ENCODE results near the gene PPFIBP1.
"Not testable (repeated sequence)": the region's sequence is repeated elsewhere in the genome, so short reads cannot be mapped to it uniquely, and the experiment has no call there.

PPFIBP1 gene

GRCh38 chr12:27653661-27654060 lies 129.7 kb downstream of the PPFIBP1 start:
- in situ Hi-C loops (cut with HindIII; ENCODE audit: low sequenced_read_pairs): no loop called here
- DNase-seq (ENCODE audit: low read depth, low spot score): no peak
- TF ChIP-seq CTCF (IDR thresholded peaks at IDR 0.05; ENCODE audit: low read depth, low read length): no peak
- no peak overlapping the region for H3K4me3 ChIP-seq (ENCODE audit: low read depth, low read length)

- in situ Hi-C loops (cut with HindIII; ENCODE audit: low sequenced_read_pairs): not testable (repeated sequence)
Measured at GRCh38 chr12:27655476-27655875, 131.5 kb downstream of the PPFIBP1 start.

GRCh38 chr12:27657296-27657695 lies 133.3 kb downstream of the PPFIBP1 start:
- in situ Hi-C loops (cut with HindIII; ENCODE audit: low sequenced_read_pairs): no loop called here
- no peak for TF ChIP-seq CTCF (IDR thresholded peaks at IDR 0.05; ENCODE audit: low read depth, low read length)
- H3K4me3 ChIP-seq (ENCODE audit: low read depth, low read length): no peak overlapping the region
- DNase-seq (ENCODE audit: low read depth, low spot score): no peak

More at GRCh38 chr12:27655476-27655875, 131.5 kb downstream of the PPFIBP1 start:
- H3K4me3 ChIP-seq (ENCODE audit: low read depth, low read length); DNase-seq (ENCODE audit: low read depth, low spot score): not testable (repeated sequence)

- no peak overlapping the region for H3K4me3 ChIP-seq (ENCODE audit: low read depth, low read length)
- no peak for DNase-seq (ENCODE audit: low read depth, low spot score)
- no peak for TF ChIP-seq CTCF (IDR thresholded peaks at IDR 0.05; ENCODE audit: low read depth, low read length)
- in situ Hi-C loops (cut with HindIII; ENCODE audit: low sequenced_read_pairs): no loop called here
Measured at GRCh38 chr12:27665704-27666103, 141.7 kb downstream of the PPFIBP1 start.

GRCh38 chr12:27666510-27666909 lies 142.5 kb downstream of the PPFIBP1 start:
- DNase-seq (ENCODE audit: low read depth, low spot score): no peak
- TF ChIP-seq CTCF (IDR thresholded peaks at IDR 0.05; ENCODE audit: low read depth, low read length): no peak
- no peak overlapping the region for H3K4me3 ChIP-seq (ENCODE audit: low read depth, low read length)
- in situ Hi-C loops (cut with HindIII; ENCODE audit: low sequenced_read_pairs): no loop called here

GRCh38 chr12:27667540-27667939 lies 143.5 kb downstream of the PPFIBP1 start:
- in situ Hi-C loops (cut with HindIII; ENCODE audit: low sequenced_read_pairs): no loop called here
- no peak for TF ChIP-seq CTCF (IDR thresholded peaks at IDR 0.05; ENCODE audit: low read depth, low read length)
- DNase-seq (ENCODE audit: low read depth, low spot score): peak; percentile 86
- no peak overlapping the region for H3K4me3 ChIP-seq (ENCODE audit: low read depth, low read length)

- TF ChIP-seq CTCF (IDR thresholded peaks at IDR 0.05; ENCODE audit: low read depth, low read length): no peak
- H3K4me3 ChIP-seq (ENCODE audit: low read depth, low read length): no peak overlapping the region
- no peak for DNase-seq (ENCODE audit: low read depth, low spot score)
- in situ Hi-C loops (cut with HindIII; ENCODE audit: low sequenced_read_pairs): no loop called here
Measured at GRCh38 chr12:27672051-27672450, 148.0 kb downstream of the PPFIBP1 start.
